ENCODE measurements around the gene THUMPD1. TPM values are rescaled to one million over a fixed set of nuclear protein-coding genes. Genes with fewer than 3 reads are reported as not detected.

The THUMPD1 gene
- total and polyA plus RNA-seq, 2 of the 4 experiments (the other 2 are of a cell fraction): 34.5 to 109 TPM

DNA sequence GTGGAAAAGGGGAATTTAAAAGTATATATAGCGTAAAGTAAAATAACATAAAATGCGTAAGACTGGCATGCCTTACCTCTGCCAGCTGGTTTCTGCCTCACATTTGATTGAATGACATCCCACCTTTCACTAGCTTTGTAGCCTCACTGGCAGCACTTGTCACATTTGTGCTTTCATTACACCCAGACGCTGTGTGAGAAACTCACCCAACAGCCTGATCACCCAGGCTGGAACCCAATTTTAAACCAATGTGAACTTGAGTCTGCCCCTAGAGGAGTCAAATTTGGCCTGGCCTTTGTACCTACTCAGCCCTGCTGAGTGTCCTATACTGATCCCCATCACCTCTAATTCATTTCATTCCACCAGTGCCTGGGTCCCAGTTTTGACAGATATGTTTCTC is 4.8 kb upstream of the THUMPD1 start:
- Histone ChIP-seq H2BK20ac (ENCODE audit: low read depth, low read length) (no peak overlapping the region), H3K4ac (ENCODE audit: low read depth, low read length) (no peak overlapping the region), H4K5ac (ENCODE audit: low read depth, low read length) (no peak overlapping the region), H2AK5ac (ENCODE audit: low read depth, low read length) (no peak overlapping the region), H4K8ac (ENCODE audit: low read depth in 2 of 2, low read length in 2 of 2) (no peak overlapping the region), H3K14ac (replicated peaks; ENCODE audit: low read depth, low read length) (no peak overlapping the region), H4K91ac (ENCODE audit: insufficient read depth, low read depth, low read length) (no peak overlapping the region), H3K27ac (ENCODE audit: insufficient read depth, low read length) (no peak overlapping the region), H2AK9ac (replicated peaks; ENCODE audit: low read depth, low read length, poor library complexity) (no peak overlapping the region), H3K27me3 (ENCODE audit: control insufficient read depth, insufficient read depth, low read length) (no peaks in the 10 kb centered on the region), H3K9me1 (ENCODE audit: insufficient read depth, low read length) (no peaks in the 10 kb centered on the region), H3K4me3 (ENCODE audit: insufficient read depth, low read depth, low read length) (no peak overlapping the region), H3K23ac (ENCODE audit: low read depth, low read length) (no peak overlapping the region), H2BK5ac (ENCODE audit: low read depth, low read length, poor library complexity, severe bottlenecking) (no peak overlapping the region), H3K79me1 (ENCODE audit: low read depth in 1 of 2, low read length in 2 of 2) (no peaks in the 10 kb centered on the region), H3K4me1 (ENCODE audit: control insufficient read depth, insufficient read depth, low read length) (no peaks in the 10 kb centered on the region), H3K56ac (ENCODE audit: extremely low read depth, insufficient read depth, low read length) (no peak overlapping the region), H3K36me3 (ENCODE audit: control insufficient read depth, insufficient read depth, low read length) (no peaks in the 10 kb centered on the region), H2BK120ac (ENCODE audit: low read depth, low read length) (no peak overlapping the region), H3K9ac (ENCODE audit: low read depth, low read length) (no peak overlapping the region), H3K4me2 (ENCODE audit: low read depth, low read length) (no peak overlapping the region), H4K20me1 (ENCODE audit: insufficient read depth, low read length) (no peaks in the 10 kb centered on the region), H3K18ac (ENCODE audit: low read depth, low read length) (no peak overlapping the region), H2AFZ (replicated peaks; ENCODE audit: low read length, poor library complexity) (no peak overlapping the region), H3K9me3 (ENCODE audit: control insufficient read depth, insufficient read depth, low read length) (no peaks in the 10 kb centered on the region), H2BK15ac (ENCODE audit: low read depth, low read length) (no peak overlapping the region)
- dilution Hi-C loops (cut with HindIII; ENCODE audit: low sequenced_read_pairs, unreplicated experiment): no loop called here
- CTCF ChIA-PET: no interaction called here
- BruUV-seq (replicated peaks): no TSS peak
- TF ChIP-seq NFE2L2 (IDR thresholded peaks at IDR 0.05; ENCODE audit: low read depth, low read length) (no peak), FOS (IDR thresholded peaks at IDR 0.05; ENCODE audit: low read depth, low read length) (no peak), SMC3 (IDR thresholded peaks at IDR 0.05; ENCODE audit: low read depth, low read length) (no peak), MAZ (IDR thresholded peaks at IDR 0.05; ENCODE audit: borderline replicate concordance, low read depth, low read length) (no peak), MXI1 (IDR thresholded peaks at IDR 0.05; ENCODE audit: borderline replicate concordance, low read depth, low read length) (no peak), BHLHE40 (IDR thresholded peaks at IDR 0.05; ENCODE audit: low read depth, low read length) (no peak), POLR2A (IDR thresholded peaks at IDR 0.05; ENCODE audit: low read depth, low read length) (no peak), RFX5 (IDR thresholded peaks at IDR 0.05; ENCODE audit: low read depth, low read length) (no peak), RAD21 (IDR thresholded peaks at IDR 0.05; ENCODE audit: low read length) (no peak), CHD1 (IDR thresholded peaks at IDR 0.05; ENCODE audit: low read depth, low read length) (no peak), RCOR1 (IDR thresholded peaks at IDR 0.05; ENCODE audit: insufficient replicate concordance, low read length) (no peak), MAFK (IDR thresholded peaks at IDR 0.05; ENCODE audit: low read depth, low read length) (no peak), CEBPB (IDR thresholded peaks at IDR 0.05; ENCODE audit: low read depth, low read length) (no peak)
- TF ChIP-seq, protein P1, sequence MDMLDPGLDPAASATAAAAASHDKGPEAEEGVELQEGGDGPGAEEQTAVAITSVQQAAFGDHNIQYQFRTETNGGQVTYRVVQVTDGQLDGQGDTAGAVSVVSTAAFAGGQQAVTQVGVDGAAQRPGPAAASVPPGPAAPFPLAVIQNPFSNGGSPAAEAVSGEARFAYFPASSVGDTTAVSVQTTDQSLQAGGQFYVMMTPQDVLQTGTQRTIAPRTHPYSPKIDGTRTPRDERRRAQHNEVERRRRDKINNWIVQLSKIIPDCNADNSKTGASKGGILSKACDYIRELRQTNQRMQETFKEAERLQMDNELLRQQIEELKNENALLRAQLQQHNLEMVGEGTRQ (IDR thresholded peaks at IDR 0.05; ENCODE audit: low read depth, low read length): no peak
- TF ChIP-seq, protein P2, sequence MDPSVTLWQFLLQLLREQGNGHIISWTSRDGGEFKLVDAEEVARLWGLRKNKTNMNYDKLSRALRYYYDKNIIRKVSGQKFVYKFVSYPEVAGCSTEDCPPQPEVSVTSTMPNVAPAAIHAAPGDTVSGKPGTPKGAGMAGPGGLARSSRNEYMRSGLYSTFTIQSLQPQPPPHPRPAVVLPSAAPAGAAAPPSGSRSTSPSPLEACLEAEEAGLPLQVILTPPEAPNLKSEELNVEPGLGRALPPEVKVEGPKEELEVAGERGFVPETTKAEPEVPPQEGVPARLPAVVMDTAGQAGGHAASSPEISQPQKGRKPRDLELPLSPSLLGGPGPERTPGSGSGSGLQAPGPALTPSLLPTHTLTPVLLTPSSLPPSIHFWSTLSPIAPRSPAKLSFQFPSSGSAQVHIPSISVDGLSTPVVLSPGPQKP (IDR thresholded peaks at IDR 0.05; ENCODE audit: borderline replicate concordance, low read depth, low read length): no peak
- TF ChIP-seq, protein P3, sequence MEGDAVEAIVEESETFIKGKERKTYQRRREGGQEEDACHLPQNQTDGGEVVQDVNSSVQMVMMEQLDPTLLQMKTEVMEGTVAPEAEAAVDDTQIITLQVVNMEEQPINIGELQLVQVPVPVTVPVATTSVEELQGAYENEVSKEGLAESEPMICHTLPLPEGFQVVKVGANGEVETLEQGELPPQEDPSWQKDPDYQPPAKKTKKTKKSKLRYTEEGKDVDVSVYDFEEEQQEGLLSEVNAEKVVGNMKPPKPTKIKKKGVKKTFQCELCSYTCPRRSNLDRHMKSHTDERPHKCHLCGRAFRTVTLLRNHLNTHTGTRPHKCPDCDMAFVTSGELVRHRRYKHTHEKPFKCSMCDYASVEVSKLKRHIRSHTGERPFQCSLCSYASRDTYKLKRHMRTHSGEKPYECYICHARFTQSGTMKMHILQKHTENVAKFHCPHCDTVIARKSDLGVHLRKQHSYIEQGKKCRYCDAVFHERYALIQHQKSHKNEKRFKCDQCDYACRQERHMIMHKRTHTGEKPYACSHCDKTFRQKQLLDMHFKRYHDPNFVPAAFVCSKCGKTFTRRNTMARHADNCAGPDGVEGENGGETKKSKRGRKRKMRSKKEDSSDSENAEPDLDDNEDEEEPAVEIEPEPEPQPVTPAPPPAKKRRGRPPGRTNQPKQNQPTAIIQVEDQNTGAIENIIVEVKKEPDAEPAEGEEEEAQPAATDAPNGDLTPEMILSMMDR (conservative IDR thresholded peaks at IDR 0.05; ENCODE audit: low read depth, low read length): no peak
- intact Hi-C loops (cut with micrococcal nuclease): no loop called here
- POLR2A ChIA-PET (ENCODE audit: unreplicated experiment): no interaction called here
- WGBS, 2 experiments (ENCODE audit: extremely low coverage in 2 of 2, insufficient read length in 1 of 2): 80% methylated on average over 1 of the region's 3 CpGs; no CpG with 5 or more reads in 1 of the 2 experiments
- ATAC-seq (ENCODE audit: low read depth) (no peak), DNase-seq (no peak)
- in situ Hi-C loops (cut with MboI; ENCODE audit: low sequenced_read_pairs): no loop called here
